NB4 (cell line): ENCODE data around the gene DZIP1.

Source experiments
- DNase-seq: peaks from one replicate; pipeline ENCODE4 v3.0.0; 2010; ENCODE audit warnings: low read depth
- H3K4me3 ChIP-seq: one replicate; pipeline ENCODE4 v1.5.1; 2011; ENCODE audit warnings: mild to moderate bottlenecking, low read depth, low read length, moderate library complexity
- CTCF ChIP-seq: IDR thresholded peaks from one replicate; pipeline ENCODE4 v1.5.1; 2012; ENCODE audit warnings: low read depth, low read length
- MAX ChIP-seq: IDR thresholded peaks from 2 replicates; pipeline ENCODE4 v1.6.1; 2011; ENCODE audit warnings: low read depth, low read length
- MYC ChIP-seq: IDR thresholded peaks from 2 replicates; pipeline ENCODE4 v1.6.1; 2011; ENCODE audit warnings: low read depth, low read length
- POLR2A ChIP-seq: IDR thresholded peaks from 2 replicates; pipeline ENCODE4 v1.6.1; 2011; ENCODE audit warnings: mild to moderate bottlenecking; ENCODE audit not compliant: insufficient read length; ENCODE audit errors: extremely low read depth

The DZIP1 gene

GRCh38 chr13:95647321-95647720 is 2.8 kb upstream of the DZIP1 start:
- no peak overlapping the region for H3K4me3 ChIP-seq
- no peak for DNase-seq
- TF ChIP-seq CTCF, result no peak
- TF ChIP-seq POLR2A, result no peak
- no peak for TF ChIP-seq MYC
- no peak for TF ChIP-seq MAX

- H3K4me3 ChIP-seq, result no peak overlapping the region
- TF ChIP-seq MAX, result no peak
- TF ChIP-seq MYC, result no peak
- no peak for TF ChIP-seq POLR2A
- no peak for TF ChIP-seq CTCF
- DNase-seq, result no peak
Measured at GRCh38 chr13:95643936-95644598, 439 bp downstream of the DZIP1 start.

- H3K4me3 ChIP-seq, result no peak overlapping the region
- TF ChIP-seq MYC (no peak), MAX (no peak), POLR2A (no peak), CTCF (no peak)
- no peak for DNase-seq
Measured at GRCh38 chr13:95643571-95643935, 953 bp downstream of the DZIP1 start.

- TF ChIP-seq MAX (no peak), MYC (no peak), POLR2A (no peak), CTCF (no peak)
- H3K4me3 ChIP-seq, result no peak overlapping the region
- no peak for DNase-seq
Measured at GRCh38 chr13:95642999-95643398, 1.5 kb downstream of the DZIP1 start.

- no peak for TF ChIP-seq MYC
- DNase-seq, result no peak
- H3K4me3 ChIP-seq, result no peak overlapping the region
Measured at GRCh38 chr13:95642028-95642621, 2.4 kb downstream of the DZIP1 start.

GRCh38 chr13:95641291-95642027 is 3.0 kb downstream of the DZIP1 start:
- DNase-seq, result no peak
- no peak overlapping the region for H3K4me3 ChIP-seq
- TF ChIP-seq MYC (no peak), CTCF (no peak), POLR2A (no peak), MAX (no peak)
